Endothelial cell of umbilical vein (primary cell): ENCODE measurements around the gene COQ8A. TPM values are rescaled to one million over a fixed set of nuclear protein-coding genes. Genes with fewer than 3 reads are reported as not detected.

Source experiments
- BruUV-seq: library from RNA; stranded (reverse); fragments of 400-500 nt; replicated peaks from 2 replicates; lab custom pipeline; 2021; lab: Mats Ljungman, UMichigan
- CTCF ChIA-PET: fragments of 300-600, 350-600 bp; sonication (Branson Sonifier 250); formaldehyde crosslinking; loops from one replicate; lab custom pipeline; 2021; ENCODE audit warnings: antibody characterized with exemption, inconsistent platforms; lab: Charles Lee
- POLR2A ChIA-PET: fragments of 300-600, 350-600 bp; sonication (Branson Sonifier 250); formaldehyde crosslinking; loops from one replicate; lab custom pipeline; 2021; ENCODE audit warnings: antibody characterized with exemption, inconsistent platforms; lab: Charles Lee
- DNase-seq: peaks from one replicate; pipeline ENCODE4 v3.0.0-alpha.2; 2011; ENCODE audit warnings: low read depth, low spot score
- FAIRE-seq: peaks from 2 replicates; lab custom pipeline; 2011; peaks lifted over from hg19 to GRCh38; lab: Jason Lieb, UNC
- H2AFZ ChIP-seq: 2 replicates; pipeline ENCODE4 v1.6.0; 2012; ENCODE audit warnings: low read depth, low read length, control low read depth, inconsistent platforms
- H3K27ac ChIP-seq: 2 replicates; pipeline ENCODE4 v1.5.1; 2011; ENCODE audit warnings: low read depth, mild to moderate bottlenecking, control low read depth, low read length, moderate library complexity; ENCODE audit not compliant: insufficient read depth
- H3K27me3 ChIP-seq, 2 experiments: 2 replicates each; pipeline versions ENCODE4 v1.6.0 to v1.6.1; 2011; ENCODE audit warnings: low read length in 2 of 2, mixed read lengths in 1 of 2; ENCODE audit not compliant: control insufficient read depth in 2 of 2, insufficient read depth in 2 of 2
- H3K36me3 ChIP-seq, 2 experiments: 2 replicates in 1 of 2; 3 replicates in 1 of 2; pipeline ENCODE4 v1.5.1; 2011; ENCODE audit warnings: low read length in 2 of 2, mild to moderate bottlenecking in 1 of 2, moderate library complexity in 1 of 2; ENCODE audit not compliant: control insufficient read depth in 2 of 2, insufficient read depth in 2 of 2; ENCODE audit errors: extremely low read depth in 1 of 2
- H3K4me1 ChIP-seq: 3 replicates; pipeline ENCODE4 v1.5.1; 2011; ENCODE audit warnings: mild to moderate bottlenecking, low read length; ENCODE audit not compliant: control insufficient read depth, insufficient read depth; ENCODE audit errors: extremely low read depth
- H3K4me2 ChIP-seq: 2 replicates; pipeline ENCODE4 v1.6.1; 2011; ENCODE audit warnings: low read length, control low read depth, mixed read lengths; ENCODE audit not compliant: insufficient read depth
- H3K4me3 ChIP-seq, 3 experiments: fragments of 200-600 bp in 1 of 3; sonication (generic), shearing (Covaris generic) in 1 of 3; replicated peaks in 1 of 3; 2 replicates each; pipeline ENCODE4 v1.5.1; 2011 to 2016; ENCODE audit warnings: control low read depth in 3 of 3, low read length in 3 of 3, mild to moderate bottlenecking in 2 of 3, inconsistent platforms in 1 of 3, low read depth in 1 of 3, moderate library complexity in 1 of 3; ENCODE audit not compliant: insufficient read depth in 1 of 3
- H3K79me2 ChIP-seq: 2 replicates; pipeline ENCODE4 v1.6.0; 2012; ENCODE audit warnings: low read length, inconsistent platforms; ENCODE audit not compliant: control insufficient read depth, insufficient read depth
- H3K9ac ChIP-seq: replicated peaks from 2 replicates; pipeline ENCODE3; 2011; ENCODE audit warnings: low read length, control low read depth; ENCODE audit not compliant: insufficient read depth; ENCODE audit errors: extremely low read depth
- H3K9me1 ChIP-seq: replicated peaks from 3 replicates; pipeline ENCODE4 v1.6.0; 2011; ENCODE audit warnings: mild to moderate bottlenecking, low read length; ENCODE audit not compliant: control insufficient read depth, insufficient read depth; ENCODE audit errors: extremely low read depth
- H3K9me3 ChIP-seq: replicated peaks from 2 replicates; pipeline ENCODE4 v1.5.1; 2012; ENCODE audit warnings: low read length, inconsistent platforms; ENCODE audit not compliant: control insufficient read depth, insufficient read depth
- H4K20me1 ChIP-seq: replicated peaks from 2 replicates; pipeline ENCODE3; 2011; ENCODE audit warnings: mild to moderate bottlenecking, low read length; ENCODE audit not compliant: control insufficient read depth, insufficient read depth; ENCODE audit errors: extremely low read depth
- EZH2 ChIP-seq: IDR thresholded peaks from 2 replicates; pipeline ENCODE4 v1.6.1; 2012; ENCODE audit warnings: borderline replicate concordance, low read depth, mild to moderate bottlenecking, moderate library complexity, low read length, inconsistent platforms; ENCODE audit not compliant: severe bottlenecking
- FOS ChIP-seq: IDR thresholded peaks from 2 replicates; pipeline ENCODE4 v1.6.1; 2011; ENCODE audit warnings: mild to moderate bottlenecking, low read length, moderate library complexity, borderline replicate concordance; ENCODE audit not compliant: insufficient read depth
- GATA2 ChIP-seq: IDR thresholded peaks from 2 replicates; pipeline ENCODE4 v1.7.0; 2011; ENCODE audit warnings: low read depth, mild to moderate bottlenecking, moderate library complexity, mixed read lengths, low read length; ENCODE audit not compliant: insufficient read length, insufficient read depth
- JUN ChIP-seq: IDR thresholded peaks from 2 replicates; pipeline ENCODE4 v1.6.1; 2011; ENCODE audit warnings: borderline replicate concordance, low read depth; ENCODE audit not compliant: insufficient read length, insufficient read depth
- MAX ChIP-seq: IDR thresholded peaks from 2 replicates; pipeline ENCODE4 v1.6.1; 2011; ENCODE audit not compliant: insufficient read depth, insufficient read length
- MYC ChIP-seq: IDR thresholded peaks from one replicate; pipeline ENCODE4 v1.6.1; 2011; ENCODE audit warnings: mild to moderate bottlenecking, low read depth, low read length
- POLR2A ChIP-seq: IDR thresholded peaks from 2 replicates; pipeline ENCODE4 v1.6.1; 2012; ENCODE audit warnings: low read depth, mild to moderate bottlenecking, control low read depth, low read length
- POLR2AphosphoS5 ChIP-seq: IDR thresholded peaks from 2 replicates; pipeline ENCODE4 v1.6.1; 2012; ENCODE audit warnings: low read depth, mild to moderate bottlenecking, control low read depth, low read length, moderate library complexity; ENCODE audit not compliant: insufficient read depth
- dilution Hi-C: fragments of 300-500 bp; cut with MboI; formaldehyde crosslinking; loops from one replicate; pipeline ENCODE4 v1.15.0; 2019; ENCODE audit warnings: low sequenced_read_pairs; ENCODE audit not compliant: extremely low pct_ligation_motif_present
- intact Hi-C: fragments of 100-400 bp; cut with micrococcal nuclease; formaldehyde crosslinking; loops from one replicate; pipeline ENCODE4 v1.10.0; 2022
- polyA plus RNA-seq, 4 experiments: library from polyadenylated mRNA; depleted of rRNA in 3 of 4; stranded (reverse) in 3 of 4; unstranded in 1 of 4; fragments of >200 nt; gene quantifications; 2 replicates each; pipeline versions ENCODE4 v1.2.1 to v1.2.3, GENCODE V29; 2011 to 2012; ENCODE audit warnings: missing spikeins in 1 of 4
- total RNA-seq: library from RNA; stranded (reverse); gene quantifications from 2 replicates; pipeline ENCODE4 v1.2.3, GENCODE V29; 2021
- TF ChIP-seq, protein P1 (sequence below), 2 donors: IDR thresholded peaks; 1 replicate in 1 of 2; 2 replicates in 1 of 2; pipeline ENCODE4 v1.5.1; 2011; ENCODE audit warnings: low read length in 2 of 2, mild to moderate bottlenecking in 2 of 2, moderate library complexity in 2 of 2, control low read depth in 1 of 2, inconsistent platforms in 1 of 2, low read depth in 1 of 2; ENCODE audit not compliant: insufficient read depth in 1 of 2; ENCODE audit errors: extremely low read depth in 1 of 2

Gene COQ8A
- total and polyA plus RNA-seq, 2 donors (not counting 3 experiments of a cell fraction or from before 2014, with no cell fraction given) = 6.8 to 9.4 TPM

- peak; percentile 95 for FAIRE-seq
- Histone ChIP-seq H3K27me3 (no peaks in the 10 kb centered on the region), H3K4me2 (no peak overlapping the region), H3K9ac (no peak overlapping the region), H3K9me1 (no peaks in the 10 kb centered on the region), H4K20me1 (no peaks in the 10 kb centered on the region), H3K36me3 (peaks cover 0 to 1% of the 10 kb centered on the region in 2 experiments), H3K9me3 (no peaks in the 10 kb centered on the region), H2AFZ (peak overlapping the region; percentile 10), H3K79me2 (no peaks in the 10 kb centered on the region), H3K4me3 (no peak overlapping the region), H3K27ac (no peak overlapping the region), H3K4me1 (peaks cover 8% of the 10 kb centered on the region)
- POLR2A ChIA-PET = no interaction called here
- CTCF ChIA-PET = interaction anchor here (0.7 to 2.5 kb wide), 2 partner anchors 9 to 556 kb away, joined by 3 to 6 read pairs; no protein-coding TSS in a partner anchor
- peak; percentile 58 for TF ChIP-seq FOS
- TF ChIP-seq, protein P1, sequence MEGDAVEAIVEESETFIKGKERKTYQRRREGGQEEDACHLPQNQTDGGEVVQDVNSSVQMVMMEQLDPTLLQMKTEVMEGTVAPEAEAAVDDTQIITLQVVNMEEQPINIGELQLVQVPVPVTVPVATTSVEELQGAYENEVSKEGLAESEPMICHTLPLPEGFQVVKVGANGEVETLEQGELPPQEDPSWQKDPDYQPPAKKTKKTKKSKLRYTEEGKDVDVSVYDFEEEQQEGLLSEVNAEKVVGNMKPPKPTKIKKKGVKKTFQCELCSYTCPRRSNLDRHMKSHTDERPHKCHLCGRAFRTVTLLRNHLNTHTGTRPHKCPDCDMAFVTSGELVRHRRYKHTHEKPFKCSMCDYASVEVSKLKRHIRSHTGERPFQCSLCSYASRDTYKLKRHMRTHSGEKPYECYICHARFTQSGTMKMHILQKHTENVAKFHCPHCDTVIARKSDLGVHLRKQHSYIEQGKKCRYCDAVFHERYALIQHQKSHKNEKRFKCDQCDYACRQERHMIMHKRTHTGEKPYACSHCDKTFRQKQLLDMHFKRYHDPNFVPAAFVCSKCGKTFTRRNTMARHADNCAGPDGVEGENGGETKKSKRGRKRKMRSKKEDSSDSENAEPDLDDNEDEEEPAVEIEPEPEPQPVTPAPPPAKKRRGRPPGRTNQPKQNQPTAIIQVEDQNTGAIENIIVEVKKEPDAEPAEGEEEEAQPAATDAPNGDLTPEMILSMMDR (IDR thresholded peaks at IDR 0.05; ENCODE audit: extremely low read depth in 1 of 2, insufficient read depth in 1 of 2, low read depth in 1 of 2, low read length in 2 of 2) = no peak
- peak; percentile 28 for TF ChIP-seq POLR2AphosphoS5
- no TSS peak for BruUV-seq
- DNase-seq = peak; percentile 65
- dilution Hi-C loops (no loop called here), intact Hi-C loops (loop anchor here (5.0 kb wide), 1 partner anchor 260 kb away; no protein-coding TSS in a partner anchor)
These were observed 48.1 kb upstream of the COQ8A start for GRCh38 chr1:226891846-226892523.

DNA sequence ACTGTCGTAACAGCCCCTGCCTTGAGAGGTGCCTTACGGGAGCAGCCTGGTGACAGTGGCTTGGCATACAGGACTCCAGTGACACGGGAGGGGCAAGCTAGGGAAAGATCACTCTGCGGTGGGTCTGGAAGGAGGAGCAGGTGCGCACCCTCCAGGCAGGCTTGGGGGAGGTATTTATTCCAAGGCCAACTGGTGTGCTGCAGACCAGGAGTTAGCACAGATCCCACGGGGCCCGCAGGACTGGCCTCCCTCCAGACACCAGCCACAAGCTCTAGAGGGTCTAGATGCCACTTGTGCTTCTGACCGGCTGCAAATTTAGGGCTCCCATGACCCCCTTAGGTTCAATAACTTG lies 47.6 kb upstream of the COQ8A start:
- peaks cover 0 to 1% of the 10 kb centered on the region in 2 experiments for H3K36me3 ChIP-seq
- FAIRE-seq (no peak), DNase-seq (no peak)
- no peak for TF ChIP-seq MAX
- TF ChIP-seq GATA2 = no peak
- TF ChIP-seq, protein P1 (IDR thresholded peaks at IDR 0.05; ENCODE audit: extremely low read depth in 1 of 2, insufficient read depth in 1 of 2, low read depth in 1 of 2, low read length in 2 of 2) = no peak
- no peak for TF ChIP-seq POLR2A
- TF ChIP-seq JUN = no peak
- no peak for TF ChIP-seq EZH2
- no peak for TF ChIP-seq MYC
- no peak for TF ChIP-seq FOS
- no peak overlapping the region for H3K4me3 ChIP-seq
- no peak overlapping the region for H3K27ac ChIP-seq
- BruUV-seq = no TSS peak
- dilution Hi-C loops = no loop called here
- no peaks in the 10 kb centered on the region for H3K9me3 ChIP-seq
- no peaks in the 10 kb centered on the region for H3K79me2 ChIP-seq
- H4K20me1 ChIP-seq = no peaks in the 10 kb centered on the region
- H3K27me3 ChIP-seq = no peaks in the 10 kb centered on the region
- no peak overlapping the region for H3K4me2 ChIP-seq
- intact Hi-C loops = loop anchor here (5.0 kb wide), 1 partner anchor 260 kb away; no protein-coding TSS in a partner anchor
- no peak overlapping the region for H3K9ac ChIP-seq
- H2AFZ ChIP-seq = peak overlapping the region; percentile 10
- H3K4me1 ChIP-seq = peaks cover 8% of the 10 kb centered on the region
- no peaks in the 10 kb centered on the region for H3K9me1 ChIP-seq
- POLR2A ChIA-PET = no interaction called here
- CTCF ChIA-PET = interaction anchor here (2.5 kb wide), 1 partner anchor 9 kb away, joined by 6 read pairs; no protein-coding TSS in a partner anchor
